ENCODE measurements around the gene MYZAP. TPM values are rescaled to one million over a fixed set of nuclear protein-coding genes. Genes with fewer than 3 reads are reported as not detected.

Gene MYZAP
- total and polyA plus RNA-seq, 2 donors from 2014 or later, result 3.3 to 6.1 TPM

GRCh38 chr15:57583282-57583681, 8.4 kb upstream of the MYZAP start:
- H3K9me3 ChIP-seq (ENCODE audit: control insufficient read depth in 2 of 3, insufficient read depth in 1 of 3, low read length in 3 of 3), result peaks cover 0 to 12% (median 4%) of the 10 kb centered on the region in 3 donors

GRCh38 chr15:57583720-57584119, 8.0 kb upstream of the MYZAP start:
- Histone ChIP-seq H3K4me3 (ENCODE audit: low read length in 3 of 3) (no peak overlapping the region), H3K36me3 (ENCODE audit: control insufficient read depth in 2 of 3, insufficient read depth in 3 of 3, low read length in 3 of 3) (no peaks in the 10 kb centered on the region), H3K27me3 (ENCODE audit: control insufficient read depth, insufficient read depth, low read length) (no peaks in the 10 kb centered on the region), H3K4me1 (ENCODE audit: control insufficient read depth in 2 of 3, insufficient read depth in 2 of 3, low read depth in 1 of 3, low read length in 3 of 3) (no peaks in the 10 kb centered on the region), H3K9me3 (ENCODE audit: control insufficient read depth in 2 of 3, insufficient read depth in 1 of 3, low read length in 3 of 3) (peaks cover 0 to 12% (median 4%) of the 10 kb centered on the region in 3 donors), H3K27ac (ENCODE audit: low read depth in 2 of 2, low read length in 2 of 2) (no peak overlapping the region), H3K9ac (ENCODE audit: low read length in 3 of 3) (no peak overlapping the region)
- no peak for FAIRE-seq
- intact Hi-C loops (cut with DNase I), result no loop called here
- TF ChIP-seq CTCF (IDR thresholded peaks at IDR 0.05; ENCODE audit: borderline replicate concordance, extremely low read depth, insufficient read depth), result no peak
- DNase-seq, result no peak

More at GRCh38 chr15:57583282-57583681, 8.4 kb upstream of the MYZAP start:
- no peak for TF ChIP-seq CTCF (IDR thresholded peaks at IDR 0.05; ENCODE audit: borderline replicate concordance, extremely low read depth, insufficient read depth)
- DNase-seq (no peak), FAIRE-seq (no peak)
- Histone ChIP-seq H3K36me3 (ENCODE audit: control insufficient read depth in 2 of 3, insufficient read depth in 3 of 3, low read length in 3 of 3) (no peaks in the 10 kb centered on the region), H3K4me1 (ENCODE audit: control insufficient read depth in 2 of 3, insufficient read depth in 2 of 3, low read depth in 1 of 3, low read length in 3 of 3) (no peaks in the 10 kb centered on the region), H3K4me3 (ENCODE audit: low read length in 3 of 3) (no peak overlapping the region), H3K27me3 (ENCODE audit: control insufficient read depth, insufficient read depth, low read length) (no peaks in the 10 kb centered on the region), H3K9ac (ENCODE audit: low read length in 3 of 3) (no peak overlapping the region), H3K27ac (ENCODE audit: low read depth in 2 of 2, low read length in 2 of 2) (no peak overlapping the region)
- intact Hi-C loops (cut with DNase I), result no loop called here

GRCh38 chr15:57586661-57587424, 4.9 kb upstream of the MYZAP start:
- Histone ChIP-seq H3K9me3 (ENCODE audit: control insufficient read depth in 2 of 3, insufficient read depth in 1 of 3, low read length in 3 of 3) (peaks cover 0 to 12% (median 4%) of the 10 kb centered on the region in 3 donors), H3K36me3 (ENCODE audit: control insufficient read depth in 2 of 3, insufficient read depth in 3 of 3, low read length in 3 of 3) (no peaks in the 10 kb centered on the region), H3K4me3 (ENCODE audit: low read length in 3 of 3) (no peak overlapping the region), H3K27me3 (ENCODE audit: control insufficient read depth, insufficient read depth, low read length) (no peaks in the 10 kb centered on the region), H3K4me1 (ENCODE audit: control insufficient read depth in 2 of 3, insufficient read depth in 2 of 3, low read depth in 1 of 3, low read length in 3 of 3) (peaks cover 0 to 3% (median 0%) of the 10 kb centered on the region in 3 donors), H3K27ac (ENCODE audit: low read depth in 2 of 2, low read length in 2 of 2) (no peak overlapping the region), H3K9ac (ENCODE audit: low read length in 3 of 3) (no peak overlapping the region)
- TF ChIP-seq CTCF (IDR thresholded peaks at IDR 0.05; ENCODE audit: borderline replicate concordance, extremely low read depth, insufficient read depth), result no peak
- no peak for FAIRE-seq
- intact Hi-C loops (cut with DNase I), result no loop called here
- DNase-seq, result no peak
